ENCODE measurements around the gene EYA4.

DNA sequence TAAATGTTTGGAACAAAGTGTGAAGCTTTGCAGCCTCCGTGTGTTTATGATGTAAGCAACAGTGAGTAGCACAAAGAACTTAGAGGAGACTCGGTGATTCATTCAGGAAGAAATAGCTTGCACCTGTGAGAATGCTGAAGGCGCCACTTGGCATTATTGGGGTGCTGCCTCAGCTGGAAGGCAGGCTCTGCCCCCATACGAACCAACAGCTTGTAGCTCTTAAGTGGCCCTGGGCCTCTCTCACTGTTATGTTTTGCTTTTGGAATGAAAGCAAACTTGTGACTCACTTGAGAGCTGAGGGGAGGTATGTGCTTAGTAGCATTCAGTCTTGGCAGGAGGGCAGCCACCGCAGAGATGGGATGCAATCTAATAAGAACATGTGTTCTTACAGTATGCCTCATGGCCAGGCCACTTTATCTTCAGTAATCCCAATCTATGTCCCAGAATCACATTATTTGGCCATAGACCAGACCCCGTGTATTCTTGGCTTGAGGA lies 310.7 kb downstream of the EYA4 start:
- TF ChIP-seq, protein P1, sequence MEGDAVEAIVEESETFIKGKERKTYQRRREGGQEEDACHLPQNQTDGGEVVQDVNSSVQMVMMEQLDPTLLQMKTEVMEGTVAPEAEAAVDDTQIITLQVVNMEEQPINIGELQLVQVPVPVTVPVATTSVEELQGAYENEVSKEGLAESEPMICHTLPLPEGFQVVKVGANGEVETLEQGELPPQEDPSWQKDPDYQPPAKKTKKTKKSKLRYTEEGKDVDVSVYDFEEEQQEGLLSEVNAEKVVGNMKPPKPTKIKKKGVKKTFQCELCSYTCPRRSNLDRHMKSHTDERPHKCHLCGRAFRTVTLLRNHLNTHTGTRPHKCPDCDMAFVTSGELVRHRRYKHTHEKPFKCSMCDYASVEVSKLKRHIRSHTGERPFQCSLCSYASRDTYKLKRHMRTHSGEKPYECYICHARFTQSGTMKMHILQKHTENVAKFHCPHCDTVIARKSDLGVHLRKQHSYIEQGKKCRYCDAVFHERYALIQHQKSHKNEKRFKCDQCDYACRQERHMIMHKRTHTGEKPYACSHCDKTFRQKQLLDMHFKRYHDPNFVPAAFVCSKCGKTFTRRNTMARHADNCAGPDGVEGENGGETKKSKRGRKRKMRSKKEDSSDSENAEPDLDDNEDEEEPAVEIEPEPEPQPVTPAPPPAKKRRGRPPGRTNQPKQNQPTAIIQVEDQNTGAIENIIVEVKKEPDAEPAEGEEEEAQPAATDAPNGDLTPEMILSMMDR (IDR thresholded peaks at IDR 0.05; ENCODE audit: extremely low read depth in 1 of 2, insufficient read depth in 1 of 2, low read depth in 1 of 2, low read length in 2 of 2): no peak
- TF ChIP-seq POLR2A (IDR thresholded peaks at IDR 0.05; ENCODE audit: low read depth, low read length): no peak
- no peak for TF ChIP-seq POLR2AphosphoS5 (IDR thresholded peaks at IDR 0.05; ENCODE audit: insufficient read depth, low read depth, low read length)
- no peak for TF ChIP-seq EZH2 (IDR thresholded peaks at IDR 0.05; ENCODE audit: borderline replicate concordance, low read depth, low read length, severe bottlenecking)
- TF ChIP-seq FOS (IDR thresholded peaks at IDR 0.05; ENCODE audit: borderline replicate concordance, insufficient read depth, low read length): no peak
